ENCODE measurements around the gene SLC18B1. TPM values are rescaled to one million over a fixed set of nuclear protein-coding genes. Genes with fewer than 3 reads are reported as not detected.

Gene SLC18B1
- total RNA-seq, 3 donors from 2014 or later, result 11.0 to 15.4 (median 11.9) TPM

DNA sequence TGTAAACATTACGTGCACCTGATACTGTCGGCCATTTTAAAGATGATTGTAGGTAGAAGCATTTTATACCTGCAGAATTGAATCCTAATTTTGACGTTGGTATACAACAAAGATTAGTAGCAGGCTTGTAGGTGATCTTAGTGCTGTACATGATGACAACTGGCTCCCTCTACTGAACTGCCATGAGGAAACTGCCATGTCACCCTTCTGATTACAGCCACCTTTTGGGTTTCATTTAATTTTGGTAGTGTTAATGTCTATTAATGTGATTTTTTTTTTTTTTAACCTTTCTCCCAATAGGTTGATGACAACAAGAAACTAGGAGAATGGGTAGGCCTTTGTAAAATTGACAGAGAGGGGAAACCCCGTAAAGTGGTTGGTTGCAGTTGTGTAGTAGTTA, 18.2 kb upstream of the SLC18B1 start:
- intact Hi-C loops (cut with DNase I, micrococcal nuclease), result no loop called here
- ATAC-seq, result no peak
- Histone ChIP-seq H3K9me3 (no peaks in the 10 kb centered on the region), H3K4me3 (no peak overlapping the region), H3K4me1 (ENCODE audit: low read depth) (peaks cover 9% of the 10 kb centered on the region), H3K36me3 (ENCODE audit: low read depth) (no peaks in the 10 kb centered on the region)
- TF ChIP-seq, protein P1, sequence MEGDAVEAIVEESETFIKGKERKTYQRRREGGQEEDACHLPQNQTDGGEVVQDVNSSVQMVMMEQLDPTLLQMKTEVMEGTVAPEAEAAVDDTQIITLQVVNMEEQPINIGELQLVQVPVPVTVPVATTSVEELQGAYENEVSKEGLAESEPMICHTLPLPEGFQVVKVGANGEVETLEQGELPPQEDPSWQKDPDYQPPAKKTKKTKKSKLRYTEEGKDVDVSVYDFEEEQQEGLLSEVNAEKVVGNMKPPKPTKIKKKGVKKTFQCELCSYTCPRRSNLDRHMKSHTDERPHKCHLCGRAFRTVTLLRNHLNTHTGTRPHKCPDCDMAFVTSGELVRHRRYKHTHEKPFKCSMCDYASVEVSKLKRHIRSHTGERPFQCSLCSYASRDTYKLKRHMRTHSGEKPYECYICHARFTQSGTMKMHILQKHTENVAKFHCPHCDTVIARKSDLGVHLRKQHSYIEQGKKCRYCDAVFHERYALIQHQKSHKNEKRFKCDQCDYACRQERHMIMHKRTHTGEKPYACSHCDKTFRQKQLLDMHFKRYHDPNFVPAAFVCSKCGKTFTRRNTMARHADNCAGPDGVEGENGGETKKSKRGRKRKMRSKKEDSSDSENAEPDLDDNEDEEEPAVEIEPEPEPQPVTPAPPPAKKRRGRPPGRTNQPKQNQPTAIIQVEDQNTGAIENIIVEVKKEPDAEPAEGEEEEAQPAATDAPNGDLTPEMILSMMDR (IDR thresholded peaks at IDR 0.05), result no peak
- DNase-seq, result no peak

DNA sequence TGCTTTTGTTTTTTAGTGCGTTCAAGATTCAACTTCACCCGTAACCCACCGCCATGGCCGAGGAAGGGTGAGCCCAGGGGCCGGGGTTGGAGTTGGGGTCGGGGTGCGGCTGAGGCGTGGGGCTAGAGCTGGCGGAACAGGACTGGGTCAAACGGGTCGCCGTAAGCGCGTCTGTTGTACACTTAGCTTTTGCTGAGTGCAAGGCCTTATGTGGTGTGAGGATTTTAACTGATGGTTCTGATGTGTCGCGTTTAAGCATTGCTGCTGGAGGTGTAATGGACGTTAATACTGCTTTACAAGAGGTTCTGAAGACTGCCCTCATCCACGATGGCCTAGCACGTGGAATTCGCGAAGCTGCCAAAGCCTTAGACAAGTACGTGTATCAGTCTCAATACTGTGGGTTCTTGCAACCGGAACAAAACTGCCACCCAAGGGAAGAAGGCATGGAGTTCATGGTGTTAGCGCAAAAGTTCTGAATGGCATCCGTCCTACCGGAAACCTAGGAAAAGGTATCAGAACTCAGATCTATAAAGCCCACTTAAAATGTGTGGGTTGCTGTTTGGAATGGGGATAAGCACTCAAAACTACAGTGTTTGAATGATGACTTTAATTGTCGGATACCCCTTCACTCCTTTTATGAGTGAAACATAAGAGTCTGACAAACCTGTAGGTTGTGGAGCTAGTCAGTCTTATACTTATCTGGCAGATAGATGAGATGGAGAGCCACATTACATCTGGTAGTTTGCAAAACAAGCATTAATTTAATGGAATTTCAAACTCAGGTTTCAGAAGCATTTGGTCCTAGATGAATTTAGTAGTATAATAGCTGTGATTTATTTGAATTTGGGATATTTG, 16.5 kb upstream of the SLC18B1 start:
- no peak for DNase-seq
- no peak for ATAC-seq

DNA sequence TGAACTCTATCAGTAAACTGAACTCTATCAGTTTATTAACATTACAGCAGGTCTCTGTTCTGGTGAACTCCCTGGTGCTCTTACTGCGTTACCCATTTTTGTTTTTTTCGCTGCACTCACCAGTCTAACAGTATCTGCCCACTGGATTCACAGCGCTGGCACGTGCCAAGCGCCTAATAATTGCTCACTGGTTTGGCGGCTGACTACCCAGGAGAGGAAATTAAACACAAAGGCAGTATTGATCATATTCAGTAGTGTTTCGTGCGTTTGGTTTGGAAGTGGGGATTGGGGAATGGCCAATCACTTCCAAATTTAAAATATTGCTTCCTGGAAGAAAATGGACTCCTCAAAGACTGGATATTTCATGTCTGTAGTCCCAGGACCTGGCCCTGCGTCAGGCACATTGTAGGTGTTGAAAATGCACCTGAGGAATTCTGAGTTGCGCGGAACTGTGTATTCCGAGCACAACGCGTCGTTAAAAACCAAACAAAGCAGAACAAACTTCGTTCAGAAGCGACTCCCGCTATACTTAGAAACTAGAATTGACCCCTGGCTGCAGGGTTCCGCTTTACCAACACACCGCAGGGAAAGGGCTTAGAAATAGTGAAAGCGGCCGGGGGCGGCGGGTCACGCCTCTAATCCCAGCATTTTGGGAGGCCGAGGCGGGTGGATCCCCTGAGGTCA, 14.9 kb upstream of the SLC18B1 start:
- TF ChIP-seq, protein P1 (IDR thresholded peaks at IDR 0.05), result no peak
- DNase-seq, result peak; percentile 55 to 70 (median 65)
- Histone ChIP-seq H3K4me1 (ENCODE audit: low read depth) (peaks cover 9% of the 10 kb centered on the region), H3K4me3 (peak overlapping the region; percentile 84), H3K9me3 (no peaks in the 10 kb centered on the region), H3K36me3 (ENCODE audit: low read depth) (no peaks in the 10 kb centered on the region)
- ATAC-seq, result peak; percentile 18
- intact Hi-C loops (cut with DNase I, micrococcal nuclease), result loop anchor here in 1 of 2 donors (5.0 kb wide), 1 partner anchor 301 kb away; the partner anchor contains the start of gene STX7

More for the DNA sequence above, 16.5 kb upstream of the SLC18B1 start:
- Histone ChIP-seq H3K9me3 (no peaks in the 10 kb centered on the region), H3K36me3 (ENCODE audit: low read depth) (no peaks in the 10 kb centered on the region), H3K4me3 (peak overlapping the region; percentile 84), H3K4me1 (ENCODE audit: low read depth) (peaks cover 9% of the 10 kb centered on the region)
- TF ChIP-seq, protein P1 (IDR thresholded peaks at IDR 0.05), result no peak
- intact Hi-C loops (cut with DNase I, micrococcal nuclease), result loop anchor here in 1 of 2 donors (5.0 kb wide), 1 partner anchor 303 kb away; the partner anchor contains the start of gene STX7

DNA sequence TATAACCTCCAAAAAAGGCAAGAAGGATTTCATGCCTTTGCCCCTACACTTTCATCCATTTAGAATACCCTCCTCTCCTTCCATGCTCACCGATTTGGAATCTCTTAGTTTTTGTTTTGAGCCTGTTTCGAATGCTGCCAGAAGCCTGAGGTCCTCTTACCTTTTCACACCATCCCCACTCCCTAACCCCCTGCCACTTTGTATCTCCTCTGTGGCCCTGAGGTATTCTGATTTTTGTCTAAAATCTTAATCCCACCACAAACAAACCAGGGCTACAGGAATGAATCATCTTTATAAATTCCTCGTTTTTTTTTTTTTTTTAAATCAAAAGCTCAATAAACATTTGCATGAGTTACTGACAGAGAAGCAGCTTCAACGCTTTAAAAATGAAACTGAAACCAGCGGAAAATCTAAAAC, 14.3 kb upstream of the SLC18B1 start:
- intact Hi-C loops (cut with DNase I, micrococcal nuclease), result loop anchor here in 1 of 2 donors (5.0 kb wide), 1 partner anchor 300 kb away; the partner anchor contains the start of gene STX7
- H3K4me1 ChIP-seq (ENCODE audit: low read depth), result peaks cover 9% of the 10 kb centered on the region
- DNase-seq, result peak in 1 of 3 donors; percentile 31
- no peaks in the 10 kb centered on the region for H3K9me3 ChIP-seq
- peak overlapping the region; percentile 84 for H3K4me3 ChIP-seq
- ATAC-seq, result no peak
- TF ChIP-seq, protein P1 (IDR thresholded peaks at IDR 0.05), result no peak
- H3K36me3 ChIP-seq (ENCODE audit: low read depth), result no peaks in the 10 kb centered on the region

DNA sequence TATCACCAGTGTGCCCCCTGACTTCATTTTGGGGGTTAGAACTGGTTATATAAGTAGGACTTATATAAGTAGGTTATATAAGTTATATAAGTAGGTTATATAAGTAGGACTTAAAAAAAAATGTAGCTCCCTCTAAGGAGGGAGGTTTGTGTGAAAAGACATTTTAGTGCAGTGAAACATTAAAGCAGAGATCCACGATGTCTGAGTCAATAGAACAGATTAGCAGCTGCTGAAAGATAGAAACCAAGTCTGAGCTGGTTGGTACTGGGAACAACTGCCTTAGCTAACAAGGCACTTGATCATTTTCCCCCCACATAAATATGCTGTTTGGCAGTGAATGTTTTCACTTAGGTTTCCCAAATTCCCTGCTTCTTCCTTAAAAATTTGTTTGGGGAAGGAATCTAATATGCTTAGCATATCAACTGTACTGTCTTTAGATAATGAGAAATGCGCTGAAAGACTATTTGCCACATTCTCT, 13.9 kb upstream of the SLC18B1 start:
- no peak for ATAC-seq
- peak in 1 of 3 donors; percentile 15 for DNase-seq
- TF ChIP-seq, protein P1 (IDR thresholded peaks at IDR 0.05), result no peak
- Histone ChIP-seq H3K4me1 (ENCODE audit: low read depth) (peaks cover 9% of the 10 kb centered on the region), H3K4me3 (no peak overlapping the region), H3K36me3 (ENCODE audit: low read depth) (no peaks in the 10 kb centered on the region), H3K9me3 (no peaks in the 10 kb centered on the region)
- intact Hi-C loops (cut with DNase I, micrococcal nuclease), result loop anchor here in 1 of 2 donors (5.0 kb wide), 1 partner anchor 300 kb away; the partner anchor contains the start of gene STX7
